ENCODE results near the gene TLCD1. TPM values are rescaled to one million over a fixed set of nuclear protein-coding genes. Genes with fewer than 3 reads are reported as not detected.

The TLCD1 gene
- total and polyA plus RNA-seq, 10 of the 15 experiments (the other 5 are each of a cell fraction or from before 2014, with no cell fraction given): 2.9 to 19.8 (median 7.7) TPM

GRCh38 chr17:28726627-28727491, 826 bp upstream of the TLCD1 start (continued):
- TF ChIP-seq ZBTB33 (IDR thresholded peaks at IDR 0.05): no peak
- TF ChIP-seq E2F8 (IDR thresholded peaks at IDR 0.05; ENCODE audit: low read depth, partially characterized antibody): peak; percentile 45
- no peak for TF ChIP-seq RUNX3 (IDR thresholded peaks at IDR 0.05; ENCODE audit: low read length)
- peak; percentile 48; the same call in 1 of the 2 replicates for TF ChIP-seq PAX5 (IDR thresholded peaks at IDR 0.05; ENCODE audit: borderline replicate concordance, low read depth, low read length)
- no peak for TF ChIP-seq CBFB (IDR thresholded peaks at IDR 0.05; ENCODE audit: low read depth)
- TF ChIP-seq CEBPB (IDR thresholded peaks at IDR 0.05; ENCODE audit: borderline replicate concordance in 1 of 2, low read depth in 2 of 2, low read length in 2 of 2): peak in 1 of 2 experiments; percentile 14; a peak in 1 of 4 replicates
- no peak for TF ChIP-seq CREB1 (IDR thresholded peaks at IDR 0.05; ENCODE audit: low read depth)
- TF ChIP-seq HCFC1 (IDR thresholded peaks at IDR 0.05; ENCODE audit: low read length): no peak; the same call in 1 of the 2 replicates
- TF ChIP-seq POLR2AphosphoS2 (IDR thresholded peaks at IDR 0.05; ENCODE audit: low read depth, low read length): peak; percentile 68; the same call in 1 of the 2 replicates
- TF ChIP-seq SMARCA5 (IDR thresholded peaks at IDR 0.05): peak; percentile 92
- peak; percentile 55; the same call in 1 of the 2 replicates for TF ChIP-seq JUND (IDR thresholded peaks at IDR 0.05; ENCODE audit: low read depth, low read length)
- TF ChIP-seq TBL1XR1 (IDR thresholded peaks at IDR 0.05; ENCODE audit: low read depth, low read length): peak; percentile 84; the same call in 1 of the 2 replicates
- TF ChIP-seq PKNOX1 (IDR thresholded peaks at IDR 0.05): no peak
- peak; percentile 71 for TF ChIP-seq POLR2A (IDR thresholded peaks at IDR 0.05; ENCODE audit: low read depth, low read length)
- TF ChIP-seq MEF2A (IDR thresholded peaks at IDR 0.05; ENCODE audit: insufficient read depth, low read depth, low read length): peak; percentile 58; the same call in 1 of the 2 replicates
- TF ChIP-seq IRF3 (IDR thresholded peaks at IDR 0.05): no peak
- TF ChIP-seq LARP7 (IDR thresholded peaks at IDR 0.05): peak; percentile 76
- no peak for TF ChIP-seq PAX8 (IDR thresholded peaks at IDR 0.05)
- 0 out of 2 replicates have a peak, but pooled peaks have one; percentile 9 for TF ChIP-seq RFX5 (IDR thresholded peaks at IDR 0.05; ENCODE audit: low read depth, low read length)
- TF ChIP-seq MYB (IDR thresholded peaks at IDR 0.05; ENCODE audit: borderline replicate concordance, low read depth, low read length): no peak
- peak in 1 of 2 experiments; percentile 49; a peak in 1 of 3 replicates for TF ChIP-seq EGR1 (IDR thresholded peaks at IDR 0.05; ENCODE audit: borderline replicate concordance in 1 of 2, low read depth in 2 of 2, low read length in 2 of 2)
- TF ChIP-seq NR2C1 (IDR thresholded peaks at IDR 0.05): no peak

Measured in GM12878 (cell line).